HG03039 (cell line): Measurements from ENCODE around the gene CHKA.

Experiments used
- ATAC-seq: cut with Tn5 transposase; IDR thresholded peaks from one replicate; pipeline ENCODE4 v1.9.1; 2021; ENCODE audit warnings: mild to moderate bottlenecking, moderate library complexity; ENCODE audit not compliant: unreplicated experiment

Gene CHKA

DNA sequence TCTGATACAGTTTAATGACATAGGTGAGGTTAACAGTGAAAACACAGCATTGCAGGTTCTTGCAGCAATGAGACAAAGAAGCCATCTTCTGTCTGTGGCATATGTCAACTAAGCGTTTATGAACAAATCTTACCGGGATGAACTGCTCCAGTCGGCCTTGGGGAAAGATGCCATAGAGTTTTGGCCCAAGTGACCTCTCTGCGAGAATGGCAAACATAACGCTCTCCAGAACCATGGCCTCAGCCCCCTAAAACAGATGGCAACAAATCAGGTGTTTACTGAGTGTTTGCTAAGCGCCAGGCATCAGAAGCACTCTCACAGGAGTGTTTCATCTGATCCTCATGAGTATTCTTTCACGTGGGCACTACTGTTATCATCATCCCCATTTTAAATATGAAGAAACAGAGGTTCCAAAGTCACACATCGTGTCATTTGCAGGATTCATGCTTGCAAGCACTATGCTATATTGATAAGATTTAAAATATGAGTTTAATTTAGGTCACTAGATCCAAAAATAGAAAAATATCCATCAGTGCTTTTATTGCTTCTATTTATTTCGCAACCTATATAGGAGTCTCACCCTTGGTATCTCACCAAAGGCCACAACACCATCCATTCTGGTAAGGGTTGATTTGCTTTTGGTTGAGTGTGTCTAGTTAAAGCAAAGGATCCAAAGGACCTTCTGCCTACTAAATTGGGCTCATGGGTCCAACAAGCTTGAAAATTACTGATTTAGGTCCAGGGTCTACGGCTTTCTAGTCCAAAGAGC lies 46.4 kb downstream of the CHKA start:
- ATAC-seq, result no peak

DNA sequence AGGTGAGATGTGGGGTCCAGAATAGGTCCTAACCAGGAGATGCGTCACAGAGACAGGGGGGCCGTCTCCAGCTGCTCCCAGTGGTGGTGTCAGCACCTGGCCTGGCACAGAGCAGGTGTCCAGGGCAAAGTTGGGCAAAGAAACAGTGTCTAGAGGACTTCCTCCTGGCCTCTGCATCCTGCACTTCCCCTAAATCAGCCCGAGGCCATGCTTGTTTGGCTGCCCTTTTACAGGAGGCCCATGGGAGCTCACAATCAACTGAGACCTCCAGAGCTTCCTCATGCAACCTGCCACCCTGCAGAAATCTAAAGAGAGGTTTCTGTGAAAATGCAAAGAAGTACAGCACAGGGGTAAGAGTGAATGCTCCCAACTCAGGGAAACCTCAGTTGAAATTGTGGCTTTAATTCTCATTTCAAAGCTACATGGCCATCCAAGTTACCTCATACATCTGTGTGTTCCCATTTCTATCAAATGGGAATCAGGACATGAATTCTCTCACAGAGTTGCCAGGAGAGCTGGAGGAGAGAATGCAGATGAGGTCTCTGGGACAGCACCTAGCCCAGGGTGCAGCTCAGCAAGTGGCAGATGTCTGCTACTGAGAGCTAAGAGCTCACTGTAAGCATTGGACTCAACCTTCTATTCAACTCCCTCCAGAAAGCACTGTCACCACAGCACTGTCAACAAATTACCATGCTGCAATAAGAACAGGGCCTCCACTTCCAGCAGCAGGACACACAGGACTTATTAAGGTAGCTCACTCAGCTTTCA lies 49.7 kb downstream of the CHKA start:
- ATAC-seq, result no peak

DNA sequence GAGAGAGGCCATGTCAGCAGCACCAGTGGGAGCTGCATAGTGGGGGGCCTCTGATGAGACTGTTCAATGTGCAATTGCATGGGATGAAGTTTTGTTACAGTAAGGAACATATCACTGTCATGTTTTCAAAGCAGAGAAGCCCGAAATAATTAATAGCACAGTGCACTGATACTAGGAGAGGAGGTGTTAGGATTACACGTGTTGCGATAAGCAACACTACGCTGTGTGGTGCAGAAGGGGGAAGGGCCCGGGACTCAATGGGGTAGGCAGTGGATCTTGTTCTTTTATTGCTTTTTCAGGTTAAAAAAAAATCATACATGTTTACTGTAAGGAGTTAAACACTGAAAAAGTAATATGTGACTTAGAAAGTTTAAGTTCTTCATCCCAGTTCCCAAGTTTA lies 53.2 kb downstream of the CHKA start:
- no peak for ATAC-seq

DNA sequence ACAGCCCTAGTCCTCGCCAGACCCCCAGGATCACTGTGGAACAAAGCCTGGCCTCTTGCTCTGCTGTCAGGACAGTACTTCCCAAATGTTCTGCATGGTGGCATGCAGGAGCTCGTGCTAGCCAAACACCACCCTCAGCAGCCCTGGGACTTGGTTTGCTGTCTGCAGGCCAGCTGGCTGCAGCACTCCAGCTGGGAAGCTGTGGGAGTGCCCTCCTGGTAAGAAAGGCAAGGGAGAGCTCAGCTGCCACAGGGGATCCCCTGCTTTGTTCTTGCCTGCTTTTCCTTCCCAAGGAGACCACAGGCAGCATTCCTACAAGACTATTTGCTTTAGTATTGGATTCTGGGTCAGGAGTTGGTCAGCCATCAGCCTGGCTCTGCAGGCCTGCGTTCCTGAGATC lies 54.4 kb downstream of the CHKA start:
- no peak for ATAC-seq

DNA sequence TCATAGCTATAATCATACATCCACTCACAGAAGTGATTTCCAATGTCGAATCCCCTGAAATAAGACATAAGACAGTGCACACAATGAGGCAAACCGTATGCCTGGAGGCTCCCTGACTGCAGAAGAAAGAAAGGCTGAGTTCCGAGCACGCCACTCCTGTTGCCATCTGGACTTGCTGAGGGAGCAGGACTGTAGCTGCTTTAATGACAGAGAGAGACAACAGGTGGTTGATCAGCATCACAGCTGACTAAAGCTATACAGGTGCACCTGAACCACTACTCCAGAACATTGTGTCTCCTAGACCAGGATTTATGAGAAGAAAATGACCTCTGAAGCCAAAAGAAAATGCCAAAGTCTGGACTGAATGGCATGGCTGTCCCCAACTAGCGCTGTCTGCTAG lies 55.3 kb downstream of the CHKA start:
- ATAC-seq, result no peak

DNA sequence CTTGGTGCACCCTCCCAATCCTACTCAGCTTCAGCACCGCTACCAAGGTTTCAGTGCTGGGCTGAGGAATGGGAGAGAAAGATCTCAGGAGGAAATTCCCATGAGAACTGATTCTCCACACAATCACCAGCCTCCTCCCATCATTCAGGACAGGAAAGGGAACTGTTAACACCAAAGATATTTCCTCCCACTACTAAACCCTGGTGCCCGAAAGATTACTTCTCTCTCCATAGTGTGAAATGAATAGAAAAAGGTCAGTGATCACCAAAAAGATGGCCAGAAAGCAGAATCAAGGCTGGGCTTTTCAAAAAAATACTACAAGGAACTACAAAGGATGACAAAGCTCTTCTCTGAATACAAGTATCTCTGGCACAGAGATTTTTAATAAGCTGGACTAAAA lies 56.3 kb downstream of the CHKA start:
- no peak for ATAC-seq

DNA sequence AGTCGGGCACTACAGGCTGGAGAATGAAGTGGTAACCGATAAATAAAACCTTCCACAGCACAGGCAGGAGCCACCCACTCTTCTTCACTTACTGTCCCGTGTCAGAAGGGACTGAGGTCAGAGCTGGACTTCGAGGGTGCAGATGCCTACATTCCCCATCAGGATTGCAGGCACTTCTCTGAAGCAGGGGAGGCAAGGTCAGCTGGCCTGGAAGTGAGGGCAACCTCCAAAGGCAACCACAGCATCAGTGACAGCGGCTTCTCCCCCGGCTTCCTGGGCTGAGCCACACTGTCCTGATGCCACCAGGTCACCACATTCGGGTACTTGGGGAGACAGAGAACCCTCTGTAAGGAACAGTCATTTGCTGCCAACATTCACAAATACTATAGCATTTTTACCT lies 59.7 kb downstream of the CHKA start:
- ATAC-seq, result no peak

DNA sequence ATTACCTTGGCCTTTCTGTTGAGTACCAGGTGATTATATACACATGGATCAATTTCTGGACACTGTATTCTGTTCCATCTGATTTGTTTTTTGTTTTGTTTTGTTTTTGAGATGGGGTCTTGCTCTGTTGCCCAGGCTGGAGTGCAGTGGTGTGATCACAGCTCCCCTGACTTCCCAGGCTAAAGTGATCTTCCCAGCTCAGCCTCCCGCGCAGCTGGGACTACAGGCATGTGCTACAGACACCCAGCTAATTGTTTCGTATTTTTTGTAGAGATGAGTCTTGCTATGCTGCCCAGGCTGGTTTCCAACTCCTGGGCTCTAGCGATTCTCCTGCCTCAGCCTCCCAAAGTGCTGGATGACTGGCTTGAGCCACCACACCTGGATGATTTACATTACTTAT lies 63.4 kb downstream of the CHKA start:
- ATAC-seq, result no peak

DNA sequence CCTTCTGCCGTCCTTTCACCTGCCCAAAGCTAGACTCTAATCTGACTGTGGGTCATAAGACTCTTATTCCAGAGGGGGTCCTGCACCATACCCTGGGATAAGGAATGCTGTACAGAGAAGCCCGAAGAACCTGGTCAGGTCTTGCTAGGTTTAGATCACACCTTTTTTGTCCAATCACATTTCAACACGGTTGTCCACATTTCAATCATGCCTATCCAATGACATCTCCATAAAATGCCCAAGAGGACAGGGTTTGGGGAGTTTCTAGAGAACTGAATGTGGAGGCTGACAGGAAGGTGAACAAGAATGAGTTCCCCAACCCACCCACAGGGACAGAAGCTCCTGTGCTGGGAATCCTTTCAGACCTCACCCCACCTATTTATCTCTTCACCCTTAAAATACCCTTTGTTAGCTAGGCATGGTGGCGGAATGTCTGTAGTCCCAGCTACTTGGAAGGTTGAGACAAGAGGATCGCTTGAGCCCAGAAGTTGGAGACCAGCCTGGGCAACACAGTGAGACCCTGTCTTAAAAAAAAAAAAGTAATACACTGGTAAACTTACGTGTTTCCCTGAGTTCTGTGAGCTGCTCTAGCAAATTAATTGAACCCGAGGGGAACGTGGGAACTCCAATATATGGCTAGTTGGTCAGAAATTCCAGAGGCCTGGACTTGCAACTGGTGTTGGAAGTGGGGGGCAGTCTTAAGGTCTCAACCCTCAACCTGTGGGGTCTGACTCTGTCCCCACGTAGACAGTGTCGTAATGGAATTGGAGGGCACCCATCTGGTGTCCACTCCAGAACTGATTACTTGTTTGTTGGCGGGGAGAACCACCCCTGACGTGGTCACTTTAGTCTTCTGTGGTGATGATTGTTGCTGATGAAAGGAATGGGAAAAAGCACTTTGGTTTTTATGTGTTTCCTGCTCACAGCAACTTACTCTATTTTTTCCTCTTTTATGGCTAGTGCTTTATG lies 64.6 kb downstream of the CHKA start:
- ATAC-seq, result no peak

DNA sequence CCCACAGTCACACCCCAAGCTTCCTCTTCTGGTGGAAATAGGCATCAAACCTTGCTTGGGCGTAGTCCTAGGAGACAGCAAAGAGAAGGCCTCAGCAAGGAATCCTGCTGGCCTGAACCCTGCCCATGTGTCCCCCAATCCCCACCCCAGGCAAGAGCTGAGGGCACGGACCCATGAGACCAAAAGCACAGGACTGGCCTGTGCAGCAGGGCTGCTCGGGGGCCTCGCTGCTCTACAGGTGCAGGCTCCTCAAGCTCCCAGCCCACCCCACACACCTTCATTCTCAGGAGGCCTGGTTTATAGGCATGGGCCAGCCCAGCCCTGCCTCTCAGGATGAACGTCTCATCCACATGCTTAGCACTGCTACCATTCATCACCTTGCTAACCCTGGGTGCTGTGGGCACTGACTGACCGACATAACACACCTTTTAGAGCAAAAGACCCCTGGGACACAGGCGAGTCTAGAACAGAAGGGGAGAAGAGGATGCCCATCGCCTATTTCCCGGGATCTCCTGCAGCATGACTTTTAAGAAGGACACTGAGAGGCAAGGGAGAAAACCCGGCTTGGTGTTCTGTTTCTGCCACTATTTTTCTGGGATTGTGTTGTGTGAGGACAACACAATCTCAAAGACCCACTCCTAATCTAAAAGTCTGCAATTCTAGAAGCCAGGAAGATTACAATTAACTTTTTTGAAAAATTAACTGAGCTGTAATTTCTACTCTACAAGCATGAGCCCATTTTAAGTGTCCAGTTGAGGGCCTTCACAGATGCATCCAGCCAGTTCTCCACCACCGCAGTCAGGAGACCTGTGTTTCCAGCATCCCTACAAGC lies 67.0 kb downstream of the CHKA start:
- ATAC-seq, result no peak

DNA sequence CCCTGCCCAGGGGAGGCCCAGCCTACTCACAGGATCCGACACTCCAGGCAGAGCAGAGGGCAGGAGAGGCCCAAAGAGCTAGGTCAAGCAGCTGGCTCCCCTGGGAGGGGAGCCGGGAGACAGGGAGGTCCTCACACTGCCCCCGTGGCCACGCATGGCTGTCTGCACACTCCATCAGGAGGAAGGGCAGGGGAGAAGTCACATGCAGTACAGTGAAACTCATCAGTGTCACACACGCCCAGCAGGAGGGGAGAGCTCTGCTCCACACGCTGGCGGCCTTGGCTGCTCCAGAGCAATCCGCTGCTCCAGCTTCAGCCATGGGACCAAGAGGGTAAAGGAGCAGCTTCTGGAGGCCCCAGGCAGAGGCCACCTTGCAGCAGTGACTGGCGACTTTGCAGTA lies 68.1 kb downstream of the CHKA start:
- ATAC-seq, result no peak

DNA sequence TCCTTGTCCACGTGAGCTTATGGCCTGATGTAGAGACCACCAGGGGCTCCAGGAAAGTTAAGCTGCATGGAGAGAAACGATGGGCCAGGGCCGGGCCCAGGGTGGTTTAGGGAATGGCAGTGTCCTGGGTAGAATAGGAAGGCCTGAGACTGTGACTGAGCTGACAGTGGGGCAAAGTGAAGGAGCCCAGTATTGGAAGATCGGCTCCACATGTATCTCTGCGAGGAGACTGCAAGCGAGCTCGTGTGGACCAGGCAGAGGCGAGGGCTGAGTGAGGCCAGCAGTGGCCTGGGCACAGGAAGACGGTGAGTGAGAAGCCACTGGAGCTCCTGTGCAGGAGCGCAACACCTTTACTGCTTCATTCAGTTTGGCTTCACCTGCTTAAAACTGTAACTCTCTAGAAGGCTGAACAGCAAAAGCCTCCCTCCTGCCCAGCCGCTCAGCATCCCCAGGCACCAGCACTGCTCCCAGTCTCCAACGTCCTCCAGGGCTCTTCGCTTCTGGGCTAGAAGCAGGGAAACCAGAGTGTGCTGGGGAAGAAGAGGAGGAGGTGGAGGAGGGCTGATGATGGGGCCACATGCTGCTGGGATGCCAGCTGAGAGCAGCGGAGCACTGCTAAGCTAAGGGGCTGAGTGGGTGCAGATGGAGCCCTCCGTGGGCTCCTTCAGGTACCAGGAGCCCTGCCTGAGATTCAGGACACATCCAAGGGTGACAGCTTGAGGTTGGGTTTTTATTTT lies 68.9 kb downstream of the CHKA start:
- no peak for ATAC-seq

DNA sequence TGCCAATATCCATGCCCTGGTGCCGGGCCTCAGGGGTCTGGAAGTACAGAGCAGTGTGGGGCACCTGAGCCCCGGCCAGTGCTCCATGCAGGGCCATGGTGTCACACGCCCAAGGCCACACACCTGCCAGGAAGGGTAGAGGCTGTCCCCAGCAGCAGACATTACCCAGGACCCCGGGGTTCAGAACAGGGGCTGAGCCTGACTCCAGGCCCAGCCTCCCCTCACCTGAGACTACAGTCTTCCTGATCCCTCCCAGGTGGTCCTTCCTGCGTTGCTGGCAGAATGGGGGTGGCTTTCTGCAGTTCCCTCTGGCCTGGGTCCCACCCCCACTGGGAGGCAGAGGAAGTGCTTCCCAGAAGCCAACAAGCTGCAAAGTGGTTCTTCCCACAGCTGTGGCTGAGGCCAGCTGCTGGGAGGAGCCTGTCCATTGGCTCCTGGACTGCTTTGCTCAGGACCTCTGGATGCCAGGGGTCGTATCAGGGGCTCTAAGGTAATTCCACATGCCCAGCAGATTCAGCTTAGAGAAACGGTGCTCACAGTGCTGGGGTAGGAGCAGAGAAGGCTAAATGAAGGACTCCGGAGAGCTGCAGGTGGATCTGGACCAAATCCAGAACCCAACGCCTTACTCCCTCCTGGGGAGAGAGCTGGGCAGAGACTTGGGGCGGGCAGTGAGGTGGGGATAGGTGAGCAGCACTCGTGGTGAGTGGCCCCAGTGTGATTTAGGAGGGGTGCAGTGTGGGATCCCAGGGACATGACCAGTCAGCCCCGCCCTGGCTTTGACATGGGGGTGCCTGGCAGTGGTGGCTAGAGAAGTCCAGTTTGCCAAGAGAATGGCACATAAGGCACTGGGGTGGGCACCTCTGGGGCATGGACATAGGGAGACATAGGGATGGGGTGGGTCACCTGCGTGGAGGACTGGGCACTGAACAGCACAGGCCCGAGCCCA lies 69.7 kb downstream of the CHKA start:
- ATAC-seq, result no peak

DNA sequence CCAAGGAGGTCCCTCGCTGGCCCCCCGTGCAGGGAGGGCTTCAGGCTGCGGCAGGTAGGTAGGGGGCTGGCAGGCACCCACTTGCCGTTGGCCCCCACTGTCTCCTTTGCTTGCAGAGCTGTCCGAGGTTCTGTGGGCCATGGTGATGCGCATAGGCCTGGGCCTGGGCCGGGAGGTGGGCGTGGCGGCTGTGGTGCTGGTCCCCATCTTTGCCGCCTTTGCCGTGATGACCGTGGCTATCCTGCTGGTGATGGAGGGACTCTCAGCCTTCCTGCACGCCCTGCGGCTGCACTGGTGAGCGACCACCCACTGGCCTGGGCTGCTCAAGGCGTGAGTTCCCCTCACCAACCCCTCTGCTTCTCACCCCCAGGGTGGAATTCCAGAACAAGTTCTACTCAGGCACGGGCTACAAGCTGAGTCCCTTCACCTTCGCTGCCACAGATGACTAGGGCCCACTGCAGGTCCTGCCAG lies 70.8 kb downstream of the CHKA start:
- ATAC-seq, result no peak

DNA sequence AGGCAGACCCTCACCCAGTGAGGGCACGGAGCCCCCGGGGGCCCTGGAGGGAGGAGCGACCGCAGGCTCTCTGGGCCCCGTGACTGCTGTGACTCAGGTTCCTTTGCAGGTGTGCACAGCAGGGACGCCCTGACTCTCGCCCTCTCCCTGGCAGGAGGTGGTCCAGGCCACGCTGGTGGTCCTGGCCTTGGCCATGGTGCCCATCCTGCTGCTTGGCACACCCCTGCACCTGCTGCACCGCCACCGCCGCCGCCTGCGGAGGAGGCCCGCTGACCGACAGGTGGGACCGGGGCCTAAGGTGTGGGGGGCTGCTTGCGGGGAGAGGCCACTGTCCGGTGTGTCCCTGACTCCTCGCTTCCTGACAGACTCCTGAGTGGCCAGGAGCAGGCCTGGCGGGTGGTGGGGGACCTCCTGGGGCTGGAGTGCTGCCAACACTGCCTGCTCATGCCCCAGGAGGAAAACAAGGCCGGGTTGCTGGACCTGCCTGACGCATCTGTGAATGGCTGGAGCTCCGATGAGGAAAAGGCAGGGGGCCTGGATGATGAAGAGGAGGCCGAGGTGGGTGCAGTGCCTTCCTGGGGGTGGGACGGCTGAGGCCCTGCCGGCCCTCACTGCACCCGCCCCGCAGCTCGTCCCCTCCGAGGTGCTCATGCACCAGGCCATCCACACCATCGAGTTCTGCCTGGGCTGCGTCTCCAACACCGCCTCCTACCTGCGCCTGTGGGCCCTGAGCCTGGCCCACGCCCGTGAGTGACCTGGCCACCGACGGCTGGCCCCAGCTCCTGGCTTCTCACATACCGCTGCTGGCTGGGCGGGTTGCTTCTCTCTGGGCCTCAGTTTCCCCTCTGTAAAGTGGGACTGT lies 71.4 kb downstream of the CHKA start:
- no peak for ATAC-seq

DNA sequence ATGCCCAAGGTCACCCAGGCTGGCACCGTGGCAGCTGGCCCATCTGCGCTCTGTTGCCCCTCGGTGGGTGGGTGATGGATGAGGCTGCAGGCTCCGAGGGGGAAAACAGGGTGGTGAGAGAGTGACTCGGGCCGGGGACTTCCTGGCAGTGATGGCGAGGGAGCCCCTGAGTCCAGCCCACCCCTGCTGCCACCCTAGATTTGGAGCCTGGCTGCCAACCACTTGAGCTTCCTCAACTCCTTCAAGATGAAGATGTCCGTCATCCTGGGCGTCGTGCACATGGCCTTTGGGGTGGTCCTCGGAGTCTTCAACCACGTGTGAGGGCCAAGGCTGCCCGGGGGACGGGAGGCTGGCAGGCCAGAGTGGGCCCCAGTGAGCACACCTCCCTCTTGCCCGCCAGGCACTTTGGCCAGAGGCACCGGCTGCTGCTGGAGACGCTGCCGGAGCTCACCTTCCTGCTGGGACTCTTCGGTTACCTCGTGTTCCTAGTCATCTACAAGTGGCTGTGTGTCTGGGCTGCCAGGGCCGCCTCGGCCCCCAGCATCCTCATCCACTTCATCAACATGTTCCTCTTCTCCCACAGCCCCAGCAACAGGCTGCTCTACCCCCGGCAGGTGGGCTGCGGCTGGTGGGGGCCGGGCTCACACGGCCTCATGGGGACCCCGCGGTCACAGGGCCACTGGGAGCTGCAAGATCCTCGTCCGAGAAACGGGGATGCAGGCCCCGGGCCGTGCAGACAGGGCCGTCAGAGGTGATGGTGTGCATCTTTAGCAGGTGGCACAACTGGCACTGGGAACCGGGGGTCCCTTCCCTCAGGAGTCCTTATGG lies 72.3 kb downstream of the CHKA start:
- ATAC-seq, result no peak
